Gastroesophageal sphincter (tissue), 3 donors: ENCODE measurements around the gene PLCB1.

Experiments
- POLR2AphosphoS5 ChIP-seq: sonication (generic); formaldehyde crosslinking; IDR thresholded peaks from one replicate; pipeline ENCODE4 v1.6.1; 2017; ENCODE audit warnings: antibody characterized with exemption
- TF ChIP-seq, protein P1 (sequence below), 4 experiments: fragments of 200-600 bp in 2 of 4; fragments of 450-650 bp in 2 of 4; sonication (generic) in 1 of 4; IDR thresholded peaks; one replicate each; pipeline ENCODE4 v1.5.1; 2017 to 2019; ENCODE audit warnings: antibody characterized with exemption in 4 of 4, mild to moderate bottlenecking in 2 of 4, moderate library complexity in 2 of 4

DNA sequence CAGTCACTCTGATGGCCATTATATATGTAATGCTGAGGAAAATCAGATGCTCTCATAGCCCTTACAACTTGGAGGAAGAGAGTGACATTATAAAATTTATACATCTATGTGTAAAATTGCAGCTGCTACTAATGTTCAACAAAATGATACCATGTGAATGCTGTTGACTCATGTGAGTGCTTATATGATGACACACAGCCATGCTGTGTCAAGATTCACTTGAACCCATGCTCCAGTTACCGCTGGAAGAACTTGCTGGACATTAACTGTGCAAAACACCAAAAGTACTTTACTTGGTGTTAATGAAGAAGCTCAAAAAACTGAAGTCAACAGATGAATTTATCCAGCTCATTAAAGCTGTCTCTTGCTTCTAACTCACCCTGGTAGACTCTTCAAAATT lies 617.9 kb downstream of the PLCB1 start:
- TF ChIP-seq, protein P1, sequence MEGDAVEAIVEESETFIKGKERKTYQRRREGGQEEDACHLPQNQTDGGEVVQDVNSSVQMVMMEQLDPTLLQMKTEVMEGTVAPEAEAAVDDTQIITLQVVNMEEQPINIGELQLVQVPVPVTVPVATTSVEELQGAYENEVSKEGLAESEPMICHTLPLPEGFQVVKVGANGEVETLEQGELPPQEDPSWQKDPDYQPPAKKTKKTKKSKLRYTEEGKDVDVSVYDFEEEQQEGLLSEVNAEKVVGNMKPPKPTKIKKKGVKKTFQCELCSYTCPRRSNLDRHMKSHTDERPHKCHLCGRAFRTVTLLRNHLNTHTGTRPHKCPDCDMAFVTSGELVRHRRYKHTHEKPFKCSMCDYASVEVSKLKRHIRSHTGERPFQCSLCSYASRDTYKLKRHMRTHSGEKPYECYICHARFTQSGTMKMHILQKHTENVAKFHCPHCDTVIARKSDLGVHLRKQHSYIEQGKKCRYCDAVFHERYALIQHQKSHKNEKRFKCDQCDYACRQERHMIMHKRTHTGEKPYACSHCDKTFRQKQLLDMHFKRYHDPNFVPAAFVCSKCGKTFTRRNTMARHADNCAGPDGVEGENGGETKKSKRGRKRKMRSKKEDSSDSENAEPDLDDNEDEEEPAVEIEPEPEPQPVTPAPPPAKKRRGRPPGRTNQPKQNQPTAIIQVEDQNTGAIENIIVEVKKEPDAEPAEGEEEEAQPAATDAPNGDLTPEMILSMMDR (IDR thresholded peaks at IDR 0.05) = no peak
- no peak for TF ChIP-seq POLR2AphosphoS5
